Osteoblast (primary cell): ENCODE data around the gene FAM241B. TPM values are rescaled to one million over a fixed set of nuclear protein-coding genes. Genes with fewer than 3 reads are reported as not detected.

Source experiments
- DNase-seq: peaks from one replicate; pipeline ENCODE4 v3.0.0; 2011; ENCODE audit warnings: low spot score, mixed read lengths; ENCODE audit not compliant: insufficient read length; ENCODE audit errors: missing footprints
- H2AFZ ChIP-seq: 2 replicates; pipeline ENCODE4 v1.6.0; 2011; ENCODE audit warnings: mild to moderate bottlenecking, low read length
- H3K27ac ChIP-seq: 2 replicates; pipeline ENCODE4 v1.5.1; 2011; ENCODE audit warnings: mild to moderate bottlenecking, low read depth, low read length, moderate library complexity
- H3K27me3 ChIP-seq: 2 replicates; pipeline ENCODE4 v1.6.0; 2012; ENCODE audit warnings: mild to moderate bottlenecking, control low read depth, inconsistent platforms, low read length, moderate library complexity; ENCODE audit not compliant: insufficient read depth
- H3K36me3 ChIP-seq: 2 replicates; pipeline ENCODE4 v1.5.1; 2011; ENCODE audit warnings: mild to moderate bottlenecking, low read length, control low read depth, moderate library complexity; ENCODE audit not compliant: insufficient read depth
- H3K4me1 ChIP-seq: 2 replicates; pipeline ENCODE4 v1.5.1; 2011; ENCODE audit warnings: mild to moderate bottlenecking, low read length, control low read depth, moderate library complexity; ENCODE audit not compliant: insufficient read depth
- H3K4me2 ChIP-seq: 2 replicates; pipeline ENCODE4 v1.6.0; 2011; ENCODE audit warnings: mild to moderate bottlenecking, low read length; ENCODE audit not compliant: insufficient read depth
- H3K4me3 ChIP-seq: fragments of 200-600 bp; sonication (generic); 3 replicates; pipeline ENCODE4 v1.5.1; 2012; ENCODE audit warnings: mild to moderate bottlenecking, low read length, inconsistent platforms; ENCODE audit not compliant: insufficient read depth
- H3K79me2 ChIP-seq: 2 replicates; pipeline ENCODE4 v1.6.0; 2012; ENCODE audit warnings: mild to moderate bottlenecking, low read length, control low read depth, inconsistent platforms; ENCODE audit not compliant: insufficient read depth
- H3K9me3 ChIP-seq: 2 replicates; pipeline ENCODE4 v1.5.1; 2011; ENCODE audit warnings: low read depth, low read length, control low read depth
- H4K20me1 ChIP-seq: 2 replicates; pipeline ENCODE4 v1.6.0; 2012; ENCODE audit warnings: mild to moderate bottlenecking, low read length, control low read depth; ENCODE audit not compliant: insufficient read depth
- CTCF ChIP-seq: IDR thresholded peaks from 2 replicates; pipeline ENCODE4 v1.5.1; 2011; ENCODE audit warnings: mild to moderate bottlenecking, low read depth, low read length, moderate library complexity; ENCODE audit errors: extremely low read depth
- total RNA-seq: library from RNA; depleted of rRNA; stranded (reverse); fragments of >200 nt; gene quantifications from 2 replicates; pipeline ENCODE4 v1.2.3, GENCODE V29; 2012

Gene FAM241B
- total RNA-seq, 1 donor, result 0.36 TPM

- Histone ChIP-seq H2AFZ (no peak overlapping the region), H3K36me3 (no peaks in the 10 kb centered on the region), H3K4me1 (no peaks in the 10 kb centered on the region), H3K79me2 (no peaks in the 10 kb centered on the region), H3K27ac (no peak overlapping the region), H3K4me2 (peak overlapping the region; percentile 60), H4K20me1 (no peaks in the 10 kb centered on the region), H3K4me3 (no peak overlapping the region), H3K9me3 (no peaks in the 10 kb centered on the region), H3K27me3 (peaks cover 27% of the 10 kb centered on the region)
- TF ChIP-seq CTCF, result no peak
- peak; percentile 57 for DNase-seq
Measured at GRCh38 chr10:69629519-69629896, 539 bp upstream of the FAM241B start.

- DNase-seq, result peak; percentile 61
- H3K79me2 ChIP-seq, result no peaks in the 10 kb centered on the region
- H3K4me2 ChIP-seq, result peak overlapping the region; percentile 60
- no peak overlapping the region for H3K27ac ChIP-seq
- TF ChIP-seq CTCF, result no peak
- peaks cover 27% of the 10 kb centered on the region for H3K27me3 ChIP-seq
- H3K9me3 ChIP-seq, result no peaks in the 10 kb centered on the region
- peak overlapping the region; percentile 60 for H3K4me3 ChIP-seq
- no peaks in the 10 kb centered on the region for H4K20me1 ChIP-seq
- no peaks in the 10 kb centered on the region for H3K36me3 ChIP-seq
- H3K4me1 ChIP-seq, result no peaks in the 10 kb centered on the region
- H2AFZ ChIP-seq, result no peak overlapping the region
Measured at GRCh38 chr10:69630651-69631400, 779 bp downstream of the FAM241B start.

GRCh38 chr10:69631566-69631965, 1.5 kb downstream of the FAM241B start:
- H2AFZ ChIP-seq, result no peak overlapping the region
- no peaks in the 10 kb centered on the region for H3K79me2 ChIP-seq
- no peaks in the 10 kb centered on the region for H4K20me1 ChIP-seq
- DNase-seq, result no peak
- no peaks in the 10 kb centered on the region for H3K4me1 ChIP-seq
- no peak overlapping the region for H3K4me2 ChIP-seq
- no peaks in the 10 kb centered on the region for H3K9me3 ChIP-seq
- H3K27ac ChIP-seq, result no peak overlapping the region
- H3K27me3 ChIP-seq, result peaks cover 25% of the 10 kb centered on the region
- no peak for TF ChIP-seq CTCF
- H3K4me3 ChIP-seq, result no peak overlapping the region
- H3K36me3 ChIP-seq, result no peaks in the 10 kb centered on the region

GRCh38 chr10:69632516-69633199, 2.6 kb downstream of the FAM241B start:
- no peak overlapping the region for H3K4me2 ChIP-seq
- no peaks in the 10 kb centered on the region for H4K20me1 ChIP-seq
- H3K4me3 ChIP-seq, result no peak overlapping the region
- H3K27ac ChIP-seq, result no peak overlapping the region
- H2AFZ ChIP-seq, result no peak overlapping the region
- no peaks in the 10 kb centered on the region for H3K79me2 ChIP-seq
- TF ChIP-seq CTCF, result no peak
- H3K9me3 ChIP-seq, result no peaks in the 10 kb centered on the region
- no peaks in the 10 kb centered on the region for H3K36me3 ChIP-seq
- DNase-seq, result peak; percentile 65
- H3K4me1 ChIP-seq, result no peaks in the 10 kb centered on the region
- H3K27me3 ChIP-seq, result peaks cover 26% of the 10 kb centered on the region
